GM12878 (cell line): ENCODE measurements around the gene RNF13. TPM values are rescaled to one million over a fixed set of nuclear protein-coding genes. Genes with fewer than 3 reads are reported as not detected.

Experiments used
- ATAC-seq: fragments of 200-7000 bp; cut with Tn5 transposase; 3 replicates; pipeline ENCODE4 v1.9.1; 2020; ENCODE audit warnings: mild to moderate bottlenecking, moderate library complexity
- BruUV-seq: library from RNA; stranded (reverse); fragments of 400-500 nt; replicated peaks from 2 replicates; lab custom pipeline; 2021; lab: Mats Ljungman, UMichigan
- CTCF ChIA-PET: fragments of 300-600 bp; sonication (Branson Sonifier 250); formaldehyde crosslinking; extraction: SDS; loops from one replicate; lab custom pipeline; 2021; ENCODE audit warnings: inconsistent platforms; lab: Yijun Ruan, JAX
- POLR2A ChIA-PET: fragments of 350-600 bp; formaldehyde crosslinking; extraction: SDS; loops from one replicate; lab custom pipeline; 2021; ENCODE audit warnings: inconsistent platforms; lab: Charles Lee
- RAD21 ChIA-PET: fragments of 300-600 bp; sonication (Branson Sonifier 250); formaldehyde crosslinking; loops from one replicate; lab custom pipeline; 2023; ENCODE audit warnings: antibody characterized with exemption; ENCODE audit not compliant: unreplicated experiment; lab: Charles Lee
- SMC1A ChIA-PET: fragments of 300-600 bp; sonication (Branson Sonifier 250); formaldehyde crosslinking; loops from one replicate; lab custom pipeline; 2023; ENCODE audit not compliant: unreplicated experiment, uncharacterized antibody; lab: Charles Lee
- DNase-seq: peaks from one replicate; pipeline ENCODE4 v3.0.0-alpha.2; 2011; ENCODE audit warnings: low read depth, low spot score
- FAIRE-seq: peaks from 3 replicates; lab custom pipeline; 2011; peaks lifted over from hg19 to GRCh38; lab: Jason Lieb, UNC
- H2AFZ ChIP-seq: 2 replicates; pipeline ENCODE4 v1.6.0; 2011; ENCODE audit warnings: low read depth, low read length, control low read depth; ENCODE audit not compliant: control insufficient read depth
- H3K27ac ChIP-seq: 2 replicates; pipeline ENCODE4 v1.5.1; 2011; ENCODE audit warnings: control low read depth; ENCODE audit not compliant: control insufficient read depth, insufficient read depth
- H3K27me3 ChIP-seq, 2 experiments: replicated peaks in 1 of 2; 2 replicates each; pipeline versions ENCODE4 v1.6.0 to v1.6.1; 2011; ENCODE audit warnings: low read length in 1 of 2; ENCODE audit not compliant: control insufficient read depth in 2 of 2, insufficient read depth in 2 of 2
- H3K36me3 ChIP-seq, 2 experiments: 2 replicates each; pipeline ENCODE4 v1.5.1; 2011; ENCODE audit warnings: low read length in 1 of 2; ENCODE audit not compliant: control insufficient read depth in 2 of 2, insufficient read depth in 2 of 2
- H3K4me1 ChIP-seq: 2 replicates; pipeline ENCODE4 v1.6.1; 2011; ENCODE audit warnings: mild to moderate bottlenecking, low read length, moderate library complexity, mixed read lengths; ENCODE audit not compliant: control insufficient read depth, insufficient read depth
- H3K4me2 ChIP-seq: 2 replicates; pipeline ENCODE4 v1.6.0; 2011; ENCODE audit warnings: control low read depth; ENCODE audit not compliant: control insufficient read depth, insufficient read depth
- H3K4me3 ChIP-seq: fragments of 200-600 bp; sonication (generic); 2 replicates; pipeline ENCODE4 v1.5.1; 2016
- H3K79me2 ChIP-seq: 2 replicates; pipeline ENCODE4 v1.6.0; 2011; ENCODE audit warnings: low read length; ENCODE audit not compliant: control insufficient read depth, insufficient read depth
- H3K9ac ChIP-seq: 2 replicates; pipeline ENCODE4 v1.8.0; 2011; ENCODE audit warnings: low read length, control low read depth, mixed read lengths; ENCODE audit not compliant: control insufficient read depth, insufficient read depth
- H3K9me3 ChIP-seq: replicated peaks from 3 replicates; pipeline ENCODE4 v1.5.1; 2011; ENCODE audit warnings: mild to moderate bottlenecking, low read length; ENCODE audit not compliant: control insufficient read depth, insufficient read depth
- H4K20me1 ChIP-seq: 2 replicates; pipeline ENCODE4 v1.6.0; 2011; ENCODE audit not compliant: control insufficient read depth, insufficient read depth
- ASH2L ChIP-seq: fragments of 300-600, 200-600 bp; sonication (generic); IDR thresholded peaks from 2 replicates; pipeline ENCODE4 v1.6.1; 2017; ENCODE audit warnings: low read depth, mild to moderate bottlenecking, borderline replicate concordance
- ATF2 ChIP-seq: IDR thresholded peaks from 2 replicates; pipeline ENCODE4 v1.6.1; 2012; ENCODE audit warnings: low read length, inconsistent platforms
- ATF3 ChIP-seq: IDR thresholded peaks from 2 replicates; pipeline ENCODE4 v1.6.1; 2011; ENCODE audit warnings: low read depth, mild to moderate bottlenecking, low read length, moderate library complexity, borderline replicate concordance; ENCODE audit errors: extremely low read depth
- CHD2 ChIP-seq: IDR thresholded peaks from 2 replicates; pipeline ENCODE4 v1.6.1; 2011; ENCODE audit warnings: low read depth, low read length, improper control_type of control experiment, borderline replicate concordance
- CREM ChIP-seq: IDR thresholded peaks from 2 replicates; pipeline ENCODE4 v1.6.1; 2014; ENCODE audit warnings: antibody characterized with exemption, low read depth
- DPF2 ChIP-seq: fragments of 450-650 bp; IDR thresholded peaks from 2 replicates; pipeline ENCODE4 v1.6.1; 2017; ENCODE audit warnings: mild to moderate bottlenecking
- EED ChIP-seq: sonication (generic); IDR thresholded peaks from 2 replicates; pipeline ENCODE4 v1.6.1; 2016; ENCODE audit warnings: antibody characterized with exemption, low read depth
- ETV6 ChIP-seq, 2 experiments: fragments of 450-650 bp in 1 of 2; IDR thresholded peaks in 1 of 2; conservative IDR thresholded peaks in 1 of 2; 2 replicates each; pipeline ENCODE4 v1.6.1; 2014; ENCODE audit warnings: antibody characterized with exemption in 1 of 2, borderline replicate concordance in 1 of 2, low read depth in 1 of 2, mild to moderate bottlenecking in 1 of 2, moderate library complexity in 1 of 2
- IKZF2 ChIP-seq, 2 experiments: fragments of 450-650 bp; IDR thresholded peaks; 2 replicates each; pipeline ENCODE4 v1.6.1; 2017; ENCODE audit warnings: mild to moderate bottlenecking in 2 of 2, moderate library complexity in 2 of 2
- IRF4 ChIP-seq: IDR thresholded peaks from 2 replicates; pipeline ENCODE4 v1.6.1; 2011; ENCODE audit warnings: low read depth, low read length
- MEF2B ChIP-seq: fragments of 450-650 bp; IDR thresholded peaks from 2 replicates; pipeline ENCODE4 v1.6.1; 2018; ENCODE audit warnings: mild to moderate bottlenecking, moderate library complexity; ENCODE audit not compliant: partially characterized antibody, poor library complexity, severe bottlenecking
- MYB ChIP-seq: fragments of 150-350 bp; IDR thresholded peaks from 2 replicates; pipeline ENCODE4 v1.6.1; 2014; ENCODE audit warnings: mild to moderate bottlenecking, low read depth, low read length, borderline replicate concordance
- NFIC ChIP-seq: IDR thresholded peaks from 2 replicates; pipeline ENCODE4 v1.6.1; 2012; ENCODE audit warnings: low read depth, mild to moderate bottlenecking, inconsistent platforms, low read length, moderate library complexity
- NKRF ChIP-seq: fragments of 450-650 bp; conservative IDR thresholded peaks from 2 replicates; pipeline ENCODE4 v1.6.1; 2017; ENCODE audit warnings: mild to moderate bottlenecking, moderate library complexity
- PBX3 ChIP-seq: IDR thresholded peaks from 2 replicates; pipeline ENCODE4 v1.6.1; 2011; ENCODE audit warnings: mild to moderate bottlenecking, low read depth, low read length, moderate library complexity; ENCODE audit not compliant: insufficient replicate concordance
- RUNX3 ChIP-seq: IDR thresholded peaks from 2 replicates; pipeline ENCODE4 v1.6.1; 2012; ENCODE audit warnings: low read length, inconsistent platforms
- SPI1 ChIP-seq: IDR thresholded peaks from 2 replicates; pipeline ENCODE4 v1.6.1; 2011; ENCODE audit warnings: low read depth, mild to moderate bottlenecking, low read length, moderate library complexity, borderline replicate concordance; ENCODE audit not compliant: insufficient read depth
- ZNF384 ChIP-seq: IDR thresholded peaks from 2 replicates; pipeline ENCODE4 v1.6.1; 2012; ENCODE audit warnings: low read depth, mild to moderate bottlenecking, low read length, improper control_type of control experiment, borderline replicate concordance
- WGBS: methylation state at CpG from one replicate; pipeline ENCODE4 v1.1.6; 2016; ENCODE audit warnings: low lambda C conversion rate; ENCODE audit not compliant: insufficient replicate concordance, insufficient coverage; ENCODE audit errors: missing lambda C conversion rate; 5-methylcytosine and 5-hydroxymethylcytosine counted together
- in situ Hi-C: fragments of 300-500 bp; cut with MboI; formaldehyde crosslinking; loops from 9 replicates; pipeline ENCODE4 v1.14.3; 2018; ENCODE audit warnings: mixed read lengths
- intact Hi-C: fragments of 100-400 bp; cut with micrococcal nuclease; formaldehyde crosslinking; loops from one replicate; pipeline ENCODE4 v1.14.2; 2022; ENCODE audit not compliant: unreplicated experiment
- polyA plus RNA-seq, 11 experiments: library from polyadenylated mRNA; depleted of rRNA in 4 of 11; unstranded in 6 of 11; stranded (reverse) in 5 of 11; fragments of >200 nt; fragmentation: Nextera tagmentation in 4 of 11; fragmentation: Illumina TruSeq in 1 of 11; extraction: Ambion mirVana in 4 of 11; extraction: Trizol in 1 of 11; gene quantifications; 1 replicate in 1 of 11; 2 replicates in 10 of 11; pipeline versions ENCODE4 v1.2.1 to v1.2.3, GENCODE V29; 2011 to 2016; ENCODE audit warnings: inconsistent platforms in 2 of 11, missing spikeins in 2 of 11, low read depth in 1 of 11
- total RNA-seq, 4 experiments: library from RNA; depleted of rRNA in 3 of 4; stranded (reverse); fragments of >200 nt in 3 of 4; fragmentation: Illumina TruSeq in 1 of 4; extraction: Trizol in 1 of 4; gene quantifications; 2 replicates each; pipeline versions ENCODE4 v1.2.1 to v1.2.3, GENCODE V29; 2013 to 2021

Gene RNF13
- total and polyA plus RNA-seq, 10 of the 15 experiments (the other 5 are each of a cell fraction or from before 2014, with no cell fraction given) = 18.9 to 73.4 (median 36.7) TPM

- WGBS = 27% methylated on average over 2 of the region's 2 CpGs
- H3K27me3 ChIP-seq = no peaks in the 10 kb centered on the region
- no peak for DNase-seq
- no peak overlapping the region for H3K27ac ChIP-seq
- ATAC-seq = no peak
- in situ Hi-C loops (no loop called here), intact Hi-C loops (no loop called here)
- peaks cover 2% of the 10 kb centered on the region; the same call in 2 of the 3 replicates for H3K9me3 ChIP-seq
- H3K4me1 ChIP-seq = no peaks in the 10 kb centered on the region
- H2AFZ ChIP-seq = no peak overlapping the region
- no peaks in the 10 kb centered on the region for H4K20me1 ChIP-seq
- RAD21 ChIA-PET = interaction anchor here (1.2 kb wide), 1 partner anchor 9 kb away, joined by 3 read pairs; no protein-coding TSS in a partner anchor
- 0 out of 2 replicates have a peak overlapping the region, but pooled peaks have one; percentile 20 for H3K4me3 ChIP-seq
- BruUV-seq = no TSS peak
- H3K4me2 ChIP-seq = peak overlapping the region; percentile 41; the same call in 1 of the 2 replicates
- H3K9ac ChIP-seq = no peak overlapping the region
- FAIRE-seq = no peak
- H3K36me3 ChIP-seq = no peaks in the 10 kb centered on the region
- peaks cover 78% of the 10 kb centered on the region for H3K79me2 ChIP-seq
- POLR2A ChIA-PET = interaction anchor here (0.6 to 1.4 kb wide), 2 partner anchors 9 to 28 kb away, joined by 3 read pairs; no protein-coding TSS in a partner anchor
- SMC1A ChIA-PET = interaction anchor here (0.6 to 0.8 kb wide), 3 partner anchors 8 to 293 kb away, joined by 3 read pairs; no protein-coding TSS in a partner anchor
- CTCF ChIA-PET = interaction anchor here (1.0 to 2.8 kb wide), 2 partner anchors 9 to 63 kb away, joined by 4 to 22 read pairs; no protein-coding TSS in a partner anchor
- TF ChIP-seq ETV6 (conservative IDR thresholded peaks at IDR 0.05 in 1 of 2, IDR thresholded peaks at IDR 0.05 in 1 of 2; ENCODE audit: borderline replicate concordance in 1 of 2, low read depth in 1 of 2) (peak in 1 of 2 experiments; percentile 49; a peak in 1 of 4 replicates), NKRF (no peak), MYB (no peak), ASH2L (no peak), IKZF2 (IDR thresholded peaks at IDR 0.05) (peak; percentile 87 to 89), ZNF384 (no peak), ATF3 (no peak), IRF4 (peak; percentile 74; the same call in 1 of the 2 replicates), EED (peak; percentile 51; the same call in 1 of the 2 replicates), MEF2B (peak; percentile 16), CHD2 (no peak), CREM (no peak), DPF2 (peak; percentile 31; the same call in 1 of the 2 replicates), SPI1 (peak; percentile 30; the same call in 1 of the 2 replicates), ATF2 (peak; percentile 42; the same call in 1 of the 2 replicates), PBX3 (no peak), RUNX3 (peak; percentile 65), NFIC (0 out of 2 replicates have a peak, but pooled peaks have one; percentile 62)
Measured at GRCh38 chr3:149816986-149817385, 4.0 kb downstream of the RNF13 start.
